HCT116 (cell line): ENCODE measurements around the gene NPW. TPM values are rescaled to one million over a fixed set of nuclear protein-coding genes. Genes with fewer than 3 reads are reported as not detected.
A peak's percentile ranks its signal among the peaks of the same experiment; 100 is the strongest.

Experiments used
- ATAC-seq: fragments of 200-7000 bp; cut with Tn5 transposase; 2 replicates; pipeline ENCODE4 v1.9.1; 2020; ENCODE audit warnings: mild to moderate bottlenecking, moderate library complexity
- BruUV-seq: library from RNA; stranded (reverse); fragments of 400-500 nt; replicated peaks from 2 replicates; lab custom pipeline; 2021; lab: Mats Ljungman, UMichigan
- CTCF ChIA-PET: fragments of 300-600 bp; sonication (Branson Sonifier 250); formaldehyde crosslinking; loops from one replicate; lab custom pipeline; 2021; ENCODE audit warnings: antibody characterized with exemption; lab: Charles Lee
- POLR2A ChIA-PET: fragments of 300-600, 350-600 bp; sonication (Branson Sonifier 250); formaldehyde crosslinking; loops from one replicate; lab custom pipeline; 2021; ENCODE audit warnings: antibody characterized with exemption; lab: Charles Lee
- RAD21 ChIA-PET, 2 experiments: fragments of 300-600 bp; sonication (Branson Sonifier 250); formaldehyde crosslinking; loops; one replicate each; lab custom pipeline; 2023; ENCODE audit warnings: low total read pairs in 2 of 2; ENCODE audit not compliant: uncharacterized antibody in 2 of 2, unreplicated experiment in 2 of 2, low non-redundant PET in 1 of 2; lab: Charles Lee
- DNase-seq: peaks from one replicate; pipeline ENCODE4 v3.0.0-alpha.2; 2010; ENCODE audit warnings: low read depth, low spot score
- H2AFZ ChIP-seq: fragments of 200-600 bp; shearing (Covaris generic), sonication (generic); 2 replicates; pipeline ENCODE4 v1.6.1; 2017; ENCODE audit warnings: low read depth, mixed run types, mixed read lengths, antibody characterized with exemption, low read length; ENCODE audit not compliant: poor library complexity, severe bottlenecking
- H3K27ac ChIP-seq: 2 replicates; pipeline ENCODE4 v1.5.1; 2012; ENCODE audit warnings: low read depth, low read length
- H3K27me3 ChIP-seq: fragments of 200-600 bp; sonication (generic); 2 replicates; pipeline ENCODE4 v1.6.1; 2016; ENCODE audit warnings: mixed run types, low read length, mixed read lengths; ENCODE audit not compliant: insufficient read depth
- H3K36me3 ChIP-seq, 2 experiments: fragments of 200-500 bp in 1 of 2; fragments of 200-600 bp in 1 of 2; sonication (Bioruptor generic) in 1 of 2; sonication (generic) in 1 of 2; 2 replicates each; pipeline versions ENCODE4 v1.5.1 to v1.6.1; 2014 to 2016; ENCODE audit warnings: low read length in 2 of 2, inconsistent platforms in 1 of 2, mixed read lengths in 1 of 2, mixed run types in 1 of 2; ENCODE audit not compliant: insufficient read depth in 2 of 2, control insufficient read depth in 1 of 2
- H3K4me1 ChIP-seq, 2 experiments: fragments of 200-600 bp in 1 of 2; sonication (generic) in 1 of 2; 2 replicates each; pipeline versions ENCODE4 v1.5.1 to v1.6.1; 2012 to 2017; ENCODE audit warnings: low read length in 2 of 2, inconsistent platforms in 1 of 2, mild to moderate bottlenecking in 1 of 2, mixed read lengths in 1 of 2, mixed run types in 1 of 2, moderate library complexity in 1 of 2; ENCODE audit not compliant: insufficient read depth in 2 of 2, control insufficient read depth in 1 of 2
- H3K4me2 ChIP-seq: fragments of 200-600 bp; sonication (generic); 2 replicates; pipeline ENCODE4 v1.6.1; 2017; ENCODE audit warnings: mixed run types, low read length, mixed read lengths
- H3K4me3 ChIP-seq, 2 experiments: fragments of 200-600 bp in 1 of 2; sonication (generic) in 1 of 2; replicated peaks in 1 of 2; 2 replicates each; pipeline ENCODE4 v1.5.1; 2011 to 2016; ENCODE audit warnings: low read length in 2 of 2, control low read depth in 1 of 2, low read depth in 1 of 2, mild to moderate bottlenecking in 1 of 2, mixed read lengths in 1 of 2, mixed run types in 1 of 2
- H3K79me2 ChIP-seq: fragments of 200-600 bp; sonication (generic); 2 replicates; pipeline ENCODE4 v1.6.1; 2017; ENCODE audit warnings: mild to moderate bottlenecking, mixed run types, low read length, moderate library complexity, mixed read lengths; ENCODE audit not compliant: insufficient read depth
- H3K9ac ChIP-seq: fragments of 200-600 bp; sonication (generic); 2 replicates; pipeline ENCODE4 v1.6.1; 2016; ENCODE audit warnings: low read length, mixed read lengths
- H3K9me2 ChIP-seq: fragments of 200-600 bp; sonication (generic), shearing (Covaris generic); 2 replicates; pipeline ENCODE4 v1.6.1; 2017; ENCODE audit warnings: mixed run types, mild to moderate bottlenecking, moderate library complexity; ENCODE audit not compliant: insufficient read depth
- H3K9me3 ChIP-seq, 2 experiments: fragments of 200-500 bp in 1 of 2; fragments of 200-600 bp in 1 of 2; sonication (Bioruptor generic) in 1 of 2; sonication (generic) in 1 of 2; 2 replicates each; pipeline ENCODE4 v1.6.1; 2014 to 2017; ENCODE audit warnings: low read length in 2 of 2, mixed read lengths in 2 of 2, inconsistent platforms in 1 of 2, low read depth in 1 of 2, mild to moderate bottlenecking in 1 of 2, mixed run types in 1 of 2, moderate library complexity in 1 of 2; ENCODE audit not compliant: control insufficient read depth in 1 of 2, insufficient read depth in 1 of 2
- H4K20me1 ChIP-seq: fragments of 200-600 bp; sonication (generic), shearing (Covaris generic); 2 replicates; pipeline ENCODE4 v1.6.1; 2017; ENCODE audit warnings: mixed run types, mild to moderate bottlenecking, moderate library complexity; ENCODE audit not compliant: insufficient read depth
- CBX3 ChIP-seq: IDR thresholded peaks from 2 replicates; pipeline ENCODE4 v1.6.1; 2012; ENCODE audit warnings: low read depth
- EGR1 ChIP-seq: IDR thresholded peaks from 2 replicates; pipeline ENCODE4 v1.6.1; 2012; ENCODE audit warnings: low read depth
- EZH2phosphoT487 ChIP-seq: fragments of 200-600 bp; IDR thresholded peaks from 2 replicates; pipeline ENCODE4 v1.6.1; 2018; ENCODE audit warnings: antibody characterized with exemption, borderline replicate concordance
- FOSL1 ChIP-seq: IDR thresholded peaks from 2 replicates; pipeline ENCODE4 v1.6.1; 2012; ENCODE audit warnings: low read depth
- JUND ChIP-seq: IDR thresholded peaks from 2 replicates; pipeline ENCODE4 v1.6.1; 2012
- POLR2A ChIP-seq: IDR thresholded peaks from 2 replicates; pipeline ENCODE4 v1.7.0; 2011; ENCODE audit warnings: borderline replicate concordance; ENCODE audit not compliant: insufficient read depth, insufficient read length; ENCODE audit errors: extremely low read depth
- RAD21 ChIP-seq: IDR thresholded peaks from 2 replicates; pipeline ENCODE4 v1.6.1; 2012; ENCODE audit warnings: low read depth, mild to moderate bottlenecking
- SIN3A ChIP-seq: IDR thresholded peaks from 2 replicates; pipeline ENCODE4 v1.6.1; 2012; ENCODE audit warnings: low read depth
- SP1 ChIP-seq: IDR thresholded peaks from 2 replicates; pipeline ENCODE4 v1.6.1; 2012; ENCODE audit warnings: low read depth
- SRF ChIP-seq: IDR thresholded peaks from 2 replicates; pipeline ENCODE4 v1.6.1; 2012; ENCODE audit warnings: low read depth
- YY1 ChIP-seq: IDR thresholded peaks from 2 replicates; pipeline ENCODE4 v1.6.1; 2011; ENCODE audit warnings: low read length, low read depth, moderate library complexity, mild to moderate bottlenecking; ENCODE audit not compliant: insufficient replicate concordance; ENCODE audit errors: extremely low read depth
- ZNF274 ChIP-seq: fragments of 200-500 bp; sonication (Bioruptor generic); IDR thresholded peaks from 2 replicates; pipeline ENCODE4 v1.6.1; 2014; ENCODE audit warnings: mild to moderate bottlenecking, low read depth, low read length, inconsistent platforms
- intact Hi-C: fragments of 100-400 bp; cut with micrococcal nuclease; formaldehyde crosslinking; loops from 2 replicates; pipeline ENCODE4 v1.10.0; 2022
- total RNA-seq: library from RNA; stranded (reverse); gene quantifications from one replicate; pipeline ENCODE4 v1.2.1, GENCODE V29; 2021; ENCODE audit not compliant: unreplicated experiment
- TF ChIP-seq, protein P1 (sequence below): IDR thresholded peaks from 2 replicates; pipeline ENCODE4 v1.6.1; 2012
- TF ChIP-seq, protein P2 (sequence below): IDR thresholded peaks from 2 replicates; pipeline ENCODE4 v1.6.1; 2012
- TF ChIP-seq, protein P3 (sequence below): IDR thresholded peaks from 2 replicates; pipeline ENCODE4 v1.6.1; 2012; ENCODE audit warnings: low read depth
- TF ChIP-seq, protein P4 (sequence below): IDR thresholded peaks from 2 replicates; pipeline ENCODE4 v1.6.1; 2011; ENCODE audit warnings: mild to moderate bottlenecking, low read length, moderate library complexity; ENCODE audit not compliant: insufficient replicate concordance; ENCODE audit errors: extremely low read depth

NPW gene
- total RNA-seq, 1 experiment from 2014 or later: 226 TPM

DNA sequence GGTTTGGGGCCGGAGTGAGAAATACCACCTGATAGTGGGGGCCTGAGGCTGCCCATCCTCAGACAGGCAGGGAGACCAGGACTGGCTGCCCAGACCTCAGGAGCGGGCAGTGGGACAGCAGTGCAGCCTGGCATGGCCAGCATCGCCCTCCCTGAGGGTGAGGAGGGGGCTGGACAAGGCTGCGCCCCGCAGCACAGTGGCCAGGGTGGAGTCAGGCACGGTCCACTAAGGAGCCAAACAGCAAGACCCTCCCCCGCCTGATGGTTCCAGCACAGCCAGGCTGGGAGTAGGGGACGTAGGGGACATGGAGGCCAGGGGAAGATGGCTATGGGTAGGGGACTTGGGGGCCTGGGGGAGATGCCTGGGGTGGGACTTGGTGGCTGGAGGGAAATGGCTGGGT, 13.3 kb upstream of the NPW start:
- H3K9me2 ChIP-seq: no peaks in the 10 kb centered on the region
- no peak overlapping the region for H3K9ac ChIP-seq
- no peak for ATAC-seq
- ChIA-PET CTCF (interaction anchor here (0.5 kb wide), 1 partner anchor 134 kb away, joined by 4 read pairs; no protein-coding TSS in a partner anchor), RAD21 (no interaction called here), POLR2A (no interaction called here)
- peaks cover 28 to 62% of the 10 kb centered on the region in 2 experiments for H3K4me1 ChIP-seq
- no peak overlapping the region for H2AFZ ChIP-seq
- no peak overlapping the region for H3K4me3 ChIP-seq
- no peaks in the 10 kb centered on the region for H3K27me3 ChIP-seq
- peaks cover 9% of the 10 kb centered on the region; the same call in 1 of the 2 replicates for H4K20me1 ChIP-seq
- no TSS peak for BruUV-seq
- peak overlapping the region; percentile 62; the same call in 1 of the 2 replicates for H3K27ac ChIP-seq
- peaks cover 11 to 28% of the 10 kb centered on the region in 2 experiments; a peak in 3 of 4 replicates for H3K36me3 ChIP-seq
- no peak overlapping the region for H3K4me2 ChIP-seq
- intact Hi-C loops: no loop called here
- H3K79me2 ChIP-seq: peaks cover 87% of the 10 kb centered on the region
- H3K9me3 ChIP-seq: no peaks in the 10 kb centered on the region
- TF ChIP-seq, protein P1, sequence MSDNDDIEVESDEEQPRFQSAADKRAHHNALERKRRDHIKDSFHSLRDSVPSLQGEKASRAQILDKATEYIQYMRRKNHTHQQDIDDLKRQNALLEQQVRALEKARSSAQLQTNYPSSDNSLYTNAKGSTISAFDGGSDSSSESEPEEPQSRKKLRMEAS: no peak
- TF ChIP-seq RAD21 (no peak), SP1 (no peak), CBX3 (no peak), EGR1 (no peak), SRF (no peak), JUND (no peak), EZH2phosphoT487 (no peak), ZNF274 (no peak), YY1 (no peak), SIN3A (no peak), POLR2A (no peak), FOSL1 (no peak)
- TF ChIP-seq, protein P2, sequence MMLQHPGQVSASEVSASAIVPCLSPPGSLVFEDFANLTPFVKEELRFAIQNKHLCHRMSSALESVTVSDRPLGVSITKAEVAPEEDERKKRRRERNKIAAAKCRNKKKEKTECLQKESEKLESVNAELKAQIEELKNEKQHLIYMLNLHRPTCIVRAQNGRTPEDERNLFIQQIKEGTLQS: no peak
- TF ChIP-seq, protein P3, sequence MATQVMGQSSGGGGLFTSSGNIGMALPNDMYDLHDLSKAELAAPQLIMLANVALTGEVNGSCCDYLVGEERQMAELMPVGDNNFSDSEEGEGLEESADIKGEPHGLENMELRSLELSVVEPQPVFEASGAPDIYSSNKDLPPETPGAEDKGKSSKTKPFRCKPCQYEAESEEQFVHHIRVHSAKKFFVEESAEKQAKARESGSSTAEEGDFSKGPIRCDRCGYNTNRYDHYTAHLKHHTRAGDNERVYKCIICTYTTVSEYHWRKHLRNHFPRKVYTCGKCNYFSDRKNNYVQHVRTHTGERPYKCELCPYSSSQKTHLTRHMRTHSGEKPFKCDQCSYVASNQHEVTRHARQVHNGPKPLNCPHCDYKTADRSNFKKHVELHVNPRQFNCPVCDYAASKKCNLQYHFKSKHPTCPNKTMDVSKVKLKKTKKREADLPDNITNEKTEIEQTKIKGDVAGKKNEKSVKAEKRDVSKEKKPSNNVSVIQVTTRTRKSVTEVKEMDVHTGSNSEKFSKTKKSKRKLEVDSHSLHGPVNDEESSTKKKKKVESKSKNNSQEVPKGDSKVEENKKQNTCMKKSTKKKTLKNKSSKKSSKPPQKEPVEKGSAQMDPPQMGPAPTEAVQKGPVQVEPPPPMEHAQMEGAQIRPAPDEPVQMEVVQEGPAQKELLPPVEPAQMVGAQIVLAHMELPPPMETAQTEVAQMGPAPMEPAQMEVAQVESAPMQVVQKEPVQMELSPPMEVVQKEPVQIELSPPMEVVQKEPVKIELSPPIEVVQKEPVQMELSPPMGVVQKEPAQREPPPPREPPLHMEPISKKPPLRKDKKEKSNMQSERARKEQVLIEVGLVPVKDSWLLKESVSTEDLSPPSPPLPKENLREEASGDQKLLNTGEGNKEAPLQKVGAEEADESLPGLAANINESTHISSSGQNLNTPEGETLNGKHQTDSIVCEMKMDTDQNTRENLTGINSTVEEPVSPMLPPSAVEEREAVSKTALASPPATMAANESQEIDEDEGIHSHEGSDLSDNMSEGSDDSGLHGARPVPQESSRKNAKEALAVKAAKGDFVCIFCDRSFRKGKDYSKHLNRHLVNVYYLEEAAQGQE: no peak
- TF ChIP-seq, protein P4, sequence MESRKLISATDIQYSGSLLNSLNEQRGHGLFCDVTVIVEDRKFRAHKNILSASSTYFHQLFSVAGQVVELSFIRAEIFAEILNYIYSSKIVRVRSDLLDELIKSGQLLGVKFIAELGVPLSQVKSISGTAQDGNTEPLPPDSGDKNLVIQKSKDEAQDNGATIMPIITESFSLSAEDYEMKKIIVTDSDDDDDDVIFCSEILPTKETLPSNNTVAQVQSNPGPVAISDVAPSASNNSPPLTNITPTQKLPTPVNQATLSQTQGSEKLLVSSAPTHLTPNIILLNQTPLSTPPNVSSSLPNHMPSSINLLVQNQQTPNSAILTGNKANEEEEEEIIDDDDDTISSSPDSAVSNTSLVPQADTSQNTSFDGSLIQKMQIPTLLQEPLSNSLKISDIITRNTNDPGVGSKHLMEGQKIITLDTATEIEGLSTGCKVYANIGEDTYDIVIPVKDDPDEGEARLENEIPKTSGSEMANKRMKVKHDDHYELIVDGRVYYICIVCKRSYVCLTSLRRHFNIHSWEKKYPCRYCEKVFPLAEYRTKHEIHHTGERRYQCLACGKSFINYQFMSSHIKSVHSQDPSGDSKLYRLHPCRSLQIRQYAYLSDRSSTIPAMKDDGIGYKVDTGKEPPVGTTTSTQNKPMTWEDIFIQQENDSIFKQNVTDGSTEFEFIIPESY: no peak
- TF ChIP-seq, all 23 proteins: peak for 0
- no peak for DNase-seq
